IPS-20b (cell line): ENCODE measurements around the gene MEOX1.

Experiments
- H3K27ac ChIP-seq: one replicate; pipeline ENCODE4 v1.5.1; 2013; ENCODE audit warnings: low read length
- H3K27me3 ChIP-seq: 2 replicates; pipeline ENCODE4 v1.6.1; 2013; ENCODE audit warnings: mild to moderate bottlenecking, low read length, inconsistent platforms; ENCODE audit not compliant: insufficient read depth
- H3K36me3 ChIP-seq: 2 replicates; pipeline ENCODE4 v1.6.1; 2013; ENCODE audit warnings: low read depth, mild to moderate bottlenecking, inconsistent platforms, low read length, moderate library complexity; ENCODE audit not compliant: insufficient read depth
- H3K4me1 ChIP-seq: 2 replicates; pipeline ENCODE4 v1.6.1; 2013; ENCODE audit warnings: mild to moderate bottlenecking, control low read depth, inconsistent platforms, low read length, moderate library complexity; ENCODE audit not compliant: insufficient read depth
- H3K4me3 ChIP-seq: 2 replicates; pipeline ENCODE4 v1.5.1; 2013; ENCODE audit warnings: mild to moderate bottlenecking, low read length, inconsistent platforms
- H3K9ac ChIP-seq: 2 replicates; pipeline ENCODE4 v1.6.1; 2013; ENCODE audit warnings: low read depth, mild to moderate bottlenecking, inconsistent platforms, low read length, moderate library complexity
- H3K9me3 ChIP-seq: 2 replicates; pipeline ENCODE4 v1.6.1; 2013; ENCODE audit warnings: mild to moderate bottlenecking, low read depth, low read length, inconsistent platforms; ENCODE audit not compliant: insufficient read depth

The MEOX1 gene

DNA sequence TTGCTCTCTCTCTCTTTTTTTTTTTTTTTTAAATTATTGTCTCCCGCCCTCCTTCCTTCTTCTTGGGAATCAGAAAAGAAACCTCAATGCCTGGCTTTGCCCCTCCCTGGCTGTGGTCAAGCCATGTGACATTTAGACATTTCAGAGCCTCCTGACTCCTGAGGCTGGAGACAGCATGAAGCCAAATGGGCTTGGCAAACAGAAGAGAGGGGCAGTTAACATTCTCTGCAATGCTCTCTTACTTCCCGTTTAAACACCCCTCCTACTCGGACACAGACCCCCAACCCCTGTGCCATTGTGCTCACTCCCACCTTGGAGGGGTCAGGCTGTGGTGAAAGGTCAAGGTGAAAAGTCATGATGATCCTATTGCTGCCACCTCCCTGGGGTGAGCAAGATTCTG, 14.7 kb upstream of the MEOX1 start:
- Histone ChIP-seq H3K27ac (no peak overlapping the region), H3K9me3 (no peaks in the 10 kb centered on the region), H3K36me3 (no peaks in the 10 kb centered on the region), H3K4me1 (peaks cover 14% of the 10 kb centered on the region; the same call in 1 of the 2 replicates), H3K9ac (no peak overlapping the region), H3K27me3 (no peaks in the 10 kb centered on the region), H3K4me3 (no peak overlapping the region)

- H3K9ac ChIP-seq, result no peak overlapping the region
- no peaks in the 10 kb centered on the region for H3K36me3 ChIP-seq
- H3K9me3 ChIP-seq, result no peaks in the 10 kb centered on the region
- no peak overlapping the region for H3K27ac ChIP-seq
- H3K4me1 ChIP-seq, result peaks cover 14% of the 10 kb centered on the region; the same call in 1 of the 2 replicates
- no peaks in the 10 kb centered on the region for H3K27me3 ChIP-seq
- no peak overlapping the region for H3K4me3 ChIP-seq
These were observed 12.7 kb upstream of the MEOX1 start for GRCh38 chr17:43674394-43674793.

- Histone ChIP-seq H3K9ac (no peak overlapping the region), H3K27ac (no peak overlapping the region), H3K36me3 (no peaks in the 10 kb centered on the region), H3K27me3 (no peaks in the 10 kb centered on the region), H3K4me1 (peaks cover 14% of the 10 kb centered on the region; the same call in 1 of the 2 replicates), H3K4me3 (no peak overlapping the region), H3K9me3 (no peaks in the 10 kb centered on the region)
These were observed 12.0 kb upstream of the MEOX1 start for GRCh38 chr17:43673516-43674323.

DNA sequence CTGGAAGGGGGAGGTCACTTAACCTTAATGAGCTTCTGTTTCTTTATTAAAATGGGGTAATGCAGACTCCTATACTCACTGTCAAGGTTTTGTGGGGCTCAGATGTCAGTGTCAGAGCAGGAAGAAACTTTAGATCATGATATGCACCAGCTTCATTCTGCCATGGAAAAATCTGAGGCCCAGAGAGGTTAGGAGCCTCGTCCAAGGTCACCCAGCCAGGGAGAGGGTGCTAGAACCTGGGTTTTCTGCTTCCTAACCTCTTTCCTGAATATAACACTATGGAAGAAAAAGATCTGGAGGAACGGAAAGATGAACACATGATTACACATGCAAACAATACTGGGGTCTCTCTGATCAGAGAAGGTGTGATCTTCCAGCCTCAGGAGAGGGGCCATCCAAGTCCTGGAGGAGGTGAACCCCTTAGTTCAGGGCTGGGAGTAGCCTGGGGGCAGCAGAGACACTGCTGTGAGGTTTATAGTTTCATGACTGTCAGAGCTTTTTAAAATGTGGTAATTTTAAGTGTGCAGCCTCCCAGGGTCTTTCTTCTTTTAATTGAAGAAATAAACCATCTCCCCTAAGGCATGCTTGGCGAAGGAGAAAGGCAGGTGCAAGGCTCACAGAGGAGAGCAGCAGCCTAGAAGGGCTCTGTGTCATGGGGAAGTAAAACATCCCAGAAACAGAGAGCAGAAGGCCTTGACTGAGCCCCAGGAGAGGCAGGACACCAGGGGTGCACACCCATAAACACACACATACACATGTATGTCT, 10.2 kb upstream of the MEOX1 start:
- Histone ChIP-seq H3K9me3 (no peaks in the 10 kb centered on the region), H3K9ac (no peak overlapping the region), H3K4me1 (peaks cover 2% of the 10 kb centered on the region; the same call in 1 of the 2 replicates), H3K27me3 (no peaks in the 10 kb centered on the region), H3K36me3 (no peaks in the 10 kb centered on the region), H3K27ac (no peak overlapping the region), H3K4me3 (no peak overlapping the region)

DNA sequence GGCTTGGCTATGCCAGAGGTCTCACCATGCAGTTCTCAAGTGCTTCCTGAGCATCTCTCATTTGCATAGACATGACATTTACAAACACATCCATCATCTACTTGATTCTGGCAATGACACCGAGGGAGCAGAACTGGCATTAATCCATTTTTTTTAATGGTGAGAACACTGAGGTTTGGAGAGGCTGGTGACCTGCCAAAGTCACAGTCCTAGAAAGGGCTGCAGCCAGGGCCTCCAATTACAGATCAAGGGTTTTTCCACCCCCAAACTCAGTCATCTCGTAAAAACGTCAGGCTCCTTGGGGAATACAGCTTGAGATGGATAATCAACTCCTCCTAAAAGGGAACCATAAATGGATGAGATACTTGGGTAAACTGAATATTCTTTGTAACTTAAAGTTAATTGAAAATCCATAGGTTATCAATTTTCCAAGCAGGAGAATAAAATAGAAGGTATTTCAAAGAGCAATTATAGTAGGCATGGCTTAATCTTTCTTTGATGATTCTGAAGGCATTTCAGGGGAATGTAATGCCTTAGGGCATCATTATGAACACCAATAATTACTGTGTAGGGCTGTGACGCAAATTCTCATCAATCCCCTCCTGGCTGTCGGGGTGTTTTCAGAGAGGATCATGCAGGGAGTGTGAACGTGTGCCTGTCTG, 9.4 kb upstream of the MEOX1 start:
- no peaks in the 10 kb centered on the region for H3K27me3 ChIP-seq
- H3K4me1 ChIP-seq, result no peaks in the 10 kb centered on the region
- no peak overlapping the region for H3K27ac ChIP-seq
- no peaks in the 10 kb centered on the region for H3K36me3 ChIP-seq
- H3K9me3 ChIP-seq, result no peaks in the 10 kb centered on the region
- H3K9ac ChIP-seq, result no peak overlapping the region
- H3K4me3 ChIP-seq, result no peak overlapping the region

DNA sequence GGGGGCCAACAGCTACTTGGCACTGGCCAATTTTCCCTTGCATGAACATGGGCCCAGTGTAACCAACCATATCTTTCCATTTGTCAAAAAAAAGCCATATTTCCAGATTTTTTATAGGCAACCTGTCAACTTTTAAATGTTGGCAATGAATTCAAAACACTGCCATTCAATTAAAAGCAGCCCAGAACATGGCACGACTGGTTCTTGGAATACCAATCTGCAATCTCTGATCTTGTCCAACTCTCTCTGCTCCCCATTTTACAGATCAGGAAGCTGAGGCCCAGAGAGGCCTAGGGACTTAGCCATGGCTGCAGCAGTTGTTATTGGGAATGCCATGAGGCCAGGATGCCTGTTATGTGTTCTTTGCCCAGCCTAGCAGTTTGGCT, 8.9 kb upstream of the MEOX1 start:
- no peak overlapping the region for H3K9ac ChIP-seq
- H3K4me3 ChIP-seq, result no peak overlapping the region
- no peaks in the 10 kb centered on the region for H3K36me3 ChIP-seq
- no peaks in the 10 kb centered on the region for H3K4me1 ChIP-seq
- H3K27ac ChIP-seq, result no peak overlapping the region
- H3K27me3 ChIP-seq, result no peaks in the 10 kb centered on the region
- H3K9me3 ChIP-seq, result no peaks in the 10 kb centered on the region

GRCh38 chr17:43669971-43670644, 8.4 kb upstream of the MEOX1 start:
- peak overlapping the region; percentile 12; the same call in 1 of the 2 replicates for H3K9ac ChIP-seq
- no peak overlapping the region for H3K27ac ChIP-seq

DNA sequence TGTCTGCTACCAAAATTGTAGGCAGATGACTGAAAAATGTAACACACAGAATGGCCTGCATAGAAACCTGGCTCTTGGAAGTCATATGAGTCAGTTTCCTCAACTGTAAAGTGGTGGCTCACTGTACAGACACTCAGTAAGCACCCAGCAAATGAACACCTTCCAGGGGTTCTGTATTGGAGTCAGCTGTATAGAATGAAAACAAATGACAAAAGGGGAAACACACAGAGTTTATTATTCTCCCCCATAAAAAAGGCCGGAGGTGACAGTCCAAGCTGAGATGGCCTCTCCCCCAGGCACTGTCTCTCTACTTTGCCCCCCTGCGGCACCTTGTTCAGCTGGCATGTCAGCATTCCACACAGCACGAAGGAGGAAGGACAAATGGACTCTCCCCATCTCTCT, 6.2 kb upstream of the MEOX1 start:
- H3K27me3 ChIP-seq, result no peaks in the 10 kb centered on the region
- no peak overlapping the region for H3K4me3 ChIP-seq
- H3K36me3 ChIP-seq, result no peaks in the 10 kb centered on the region
- no peak overlapping the region; the same call in 1 of the 2 replicates for H3K9ac ChIP-seq
- H3K27ac ChIP-seq, result no peak overlapping the region
- H3K9me3 ChIP-seq, result no peaks in the 10 kb centered on the region
- H3K4me1 ChIP-seq, result no peaks in the 10 kb centered on the region; the same call in 1 of the 2 replicates

More at GRCh38 chr17:43669971-43670644, 8.4 kb upstream of the MEOX1 start:
- Histone ChIP-seq H3K4me1 (no peaks in the 10 kb centered on the region), H3K4me3 (no peak overlapping the region), H3K9me3 (no peaks in the 10 kb centered on the region), H3K36me3 (no peaks in the 10 kb centered on the region), H3K27me3 (no peaks in the 10 kb centered on the region)

DNA sequence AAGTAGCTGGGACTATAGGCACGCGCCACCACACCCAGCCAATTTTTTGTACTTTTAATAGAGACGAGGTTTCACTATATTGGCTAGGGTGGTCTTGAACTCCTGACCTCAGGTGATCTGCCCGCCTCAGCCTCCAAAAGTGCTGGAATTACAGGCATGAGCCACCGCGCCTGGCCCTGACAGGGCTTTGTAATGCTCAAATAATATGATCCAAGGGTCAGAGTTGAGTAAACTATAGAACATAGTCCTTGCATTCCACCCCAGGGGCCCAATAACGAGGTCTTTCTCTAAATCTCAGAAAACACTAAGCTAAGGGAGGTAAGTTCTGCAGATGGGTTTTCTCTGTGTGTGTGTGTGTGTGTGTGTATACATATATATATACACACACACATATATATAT, 5.8 kb upstream of the MEOX1 start:
- no peaks in the 10 kb centered on the region for H3K36me3 ChIP-seq
- no peak overlapping the region for H3K9ac ChIP-seq
- H3K4me1 ChIP-seq, result peaks cover 3% of the 10 kb centered on the region; the same call in 1 of the 2 replicates
- H3K4me3 ChIP-seq, result no peak overlapping the region
- no peaks in the 10 kb centered on the region for H3K9me3 ChIP-seq
- H3K27me3 ChIP-seq, result no peaks in the 10 kb centered on the region
- no peak overlapping the region for H3K27ac ChIP-seq

DNA sequence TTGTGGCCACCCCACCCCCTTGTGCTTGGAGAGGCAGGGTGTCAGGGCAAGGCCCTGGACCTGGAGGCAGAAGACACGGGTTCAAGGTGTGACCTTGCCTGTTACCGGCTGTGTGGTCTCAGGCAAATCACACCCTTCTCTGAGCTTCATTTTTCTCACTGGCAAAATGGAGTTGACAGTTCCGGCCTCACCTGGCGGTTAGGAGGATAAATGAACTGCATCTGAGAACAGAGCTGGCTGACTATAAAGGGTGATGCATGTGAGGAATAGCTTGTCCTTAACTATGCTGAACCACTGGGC, 4.2 kb upstream of the MEOX1 start:
- Histone ChIP-seq H3K9ac (no peak overlapping the region), H3K4me3 (no peak overlapping the region), H3K27me3 (no peaks in the 10 kb centered on the region)

DNA sequence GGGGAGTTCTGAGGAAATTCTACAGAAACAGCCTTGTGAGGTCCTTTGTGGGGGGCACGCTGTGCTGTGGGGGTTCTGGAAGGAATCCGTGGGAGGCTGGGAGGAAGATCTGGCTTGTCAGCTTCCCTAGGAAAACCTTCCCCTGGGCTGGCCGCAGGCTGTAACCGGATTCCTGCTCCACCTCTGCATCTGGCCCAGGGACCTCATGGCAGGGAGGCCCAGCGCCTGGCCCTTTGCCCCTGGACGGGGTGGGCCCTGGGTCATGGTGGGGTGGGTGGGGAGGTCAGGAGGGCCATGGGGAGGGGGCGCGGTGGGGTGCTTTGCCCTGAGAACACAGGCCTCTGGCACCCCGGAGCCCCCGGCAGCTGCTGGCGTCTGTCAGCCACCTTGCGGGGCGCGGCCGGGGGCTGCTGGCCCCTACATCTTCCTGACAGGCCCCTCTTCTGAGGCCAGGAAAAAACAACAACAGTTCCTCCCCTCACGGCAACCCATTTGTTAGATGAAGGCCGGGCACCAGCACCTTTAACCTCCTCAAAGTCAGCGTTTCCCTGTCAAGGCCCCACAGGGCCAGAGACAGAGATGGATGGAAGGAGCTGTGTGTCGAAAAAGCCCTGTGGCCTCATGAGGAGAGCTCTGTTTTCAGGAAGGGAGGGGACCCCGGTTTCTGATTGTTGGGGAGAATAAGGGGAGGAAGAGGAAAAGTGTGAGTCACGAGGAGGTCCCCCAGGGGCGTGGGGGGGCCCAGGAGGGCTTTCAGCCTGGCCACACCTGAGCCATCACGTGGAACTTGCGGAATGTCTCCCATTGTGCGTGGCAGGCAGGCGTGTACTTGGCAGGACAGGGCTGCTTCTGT, 3.6 kb upstream of the MEOX1 start:
- Histone ChIP-seq H3K27me3 (no peaks in the 10 kb centered on the region), H3K4me3 (no peak overlapping the region), H3K9me3 (no peaks in the 10 kb centered on the region), H3K36me3 (no peaks in the 10 kb centered on the region), H3K9ac (no peak overlapping the region), H3K4me1 (peaks cover 14% of the 10 kb centered on the region), H3K27ac (no peak overlapping the region)

More for the DNA sequence above, 4.2 kb upstream of the MEOX1 start:
- H3K36me3 ChIP-seq, result no peaks in the 10 kb centered on the region
- H3K4me1 ChIP-seq, result peaks cover 14% of the 10 kb centered on the region
- no peak overlapping the region for H3K27ac ChIP-seq
- no peaks in the 10 kb centered on the region for H3K9me3 ChIP-seq
